GM10248 (cell line): ENCODE data around the gene TIPRL.
"Not testable (repeated sequence)": the region's sequence is repeated elsewhere in the genome, so short reads cannot be mapped to it uniquely, and the experiment has no call there.

Source experiments
- CTCF ChIA-PET: fragments of 300-600 bp; sonication (Branson Sonifier 250); formaldehyde crosslinking; extraction: SDS; loops from one replicate; lab custom pipeline; 2021; ENCODE audit warnings: antibody characterized with exemption; lab: Yijun Ruan, JAX
- POLR2A ChIA-PET: fragments of 350-650 bp; sonication (Branson Sonifier 250); formaldehyde crosslinking; extraction: SDS; loops from one replicate; lab custom pipeline; 2020; ENCODE audit warnings: antibody characterized with exemption; lab: Yijun Ruan, JAX
- DNase-seq: peaks from one replicate; pipeline ENCODE4 v3.0.0; 2012; ENCODE audit errors: extremely low spot score
- CTCF ChIP-seq: IDR thresholded peaks from 2 replicates; pipeline ENCODE4 v1.5.1; 2012; ENCODE audit warnings: mild to moderate bottlenecking, low read depth; ENCODE audit errors: extremely low read depth, missing control alignments, control extremely low read depth

Gene TIPRL

GRCh38 chr1:168167806-168168205, 11.0 kb upstream of the TIPRL start:
- ChIA-PET CTCF (interaction anchor here (0.9 to 3.1 kb wide), 3 partner anchors 22 to 84 kb away, joined by 3 to 20 read pairs (median 5); no protein-coding TSS in a partner anchor), POLR2A (no interaction called here)
- TF ChIP-seq CTCF: no peak
- no peak for DNase-seq

- POLR2A ChIA-PET: no interaction called here
- no peak for TF ChIP-seq CTCF
- no peak for DNase-seq
- CTCF ChIA-PET: interaction anchor here (1.2 kb wide), 1 partner anchor 10 kb away, joined by 4 read pairs; no protein-coding TSS in a partner anchor
Measured at GRCh38 chr1:168170564-168171508, 7.9 kb upstream of the TIPRL start.

DNA sequence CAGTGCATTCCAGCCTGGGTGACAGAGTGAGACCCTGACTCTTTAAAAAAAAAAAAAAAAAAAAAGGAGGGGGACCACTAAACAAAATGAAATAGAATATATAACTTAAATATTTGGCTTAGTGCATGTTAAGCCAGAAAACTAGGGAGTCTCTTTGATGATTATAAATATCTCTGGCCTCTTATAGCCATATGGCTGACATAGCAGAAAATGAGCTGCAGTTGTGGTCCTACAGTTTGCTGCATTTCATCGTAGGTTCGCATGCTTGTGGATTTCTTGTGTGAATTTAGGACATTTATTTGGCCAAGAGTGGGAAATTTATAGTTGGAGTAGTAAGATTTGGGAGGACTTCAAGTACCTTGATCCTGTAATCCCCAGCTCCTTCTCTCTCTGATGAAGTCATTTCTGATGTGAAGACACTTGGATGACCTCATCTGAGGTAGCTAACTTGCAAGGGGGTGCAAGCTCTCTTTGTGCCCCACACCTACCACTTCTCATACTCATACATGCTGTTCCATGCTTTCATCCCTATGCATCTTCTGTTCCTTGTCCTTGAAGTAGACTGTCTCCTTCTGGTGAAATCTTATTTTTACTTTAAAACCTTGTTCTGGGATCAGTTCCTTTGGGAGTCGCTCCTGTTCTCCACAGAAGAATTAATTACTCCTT, 6.4 kb upstream of the TIPRL start:
- POLR2A ChIA-PET: no interaction called here

DNA sequence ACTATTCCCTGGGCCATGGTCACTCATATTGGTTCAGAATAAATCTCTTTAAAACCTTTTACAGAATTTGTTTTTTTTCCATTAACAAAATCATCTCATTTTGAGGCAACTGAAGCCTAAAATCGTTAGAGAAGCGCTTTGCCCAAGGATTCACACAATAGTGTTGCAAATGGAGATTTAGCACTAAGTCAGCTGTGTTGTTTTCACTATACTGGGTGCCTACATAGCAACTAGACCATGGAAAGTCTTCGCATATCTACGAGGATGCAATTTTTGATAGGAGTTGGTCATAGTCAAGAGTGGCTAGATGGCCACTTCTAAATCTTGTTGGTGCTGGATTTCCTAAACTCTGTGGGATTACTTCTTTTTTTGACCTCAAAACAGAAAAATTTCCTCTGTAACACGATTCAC, 530 bp upstream of the TIPRL start:
- ChIA-PET CTCF (interaction anchor here (0.8 kb wide), 1 partner anchor 13 kb away, joined by 4 read pairs; no protein-coding TSS in a partner anchor), POLR2A (no interaction called here)
- no peak for DNase-seq
- no peak for TF ChIP-seq CTCF

More for the DNA sequence above, 6.4 kb upstream of the TIPRL start:
- DNase-seq: no peak
- TF ChIP-seq CTCF: no peak
- CTCF ChIA-PET: interaction anchor here (0.7 to 1.1 kb wide), 3 partner anchors 8 to 22 kb away, joined by 3 to 5 read pairs (median 3); no protein-coding TSS in a partner anchor

DNA sequence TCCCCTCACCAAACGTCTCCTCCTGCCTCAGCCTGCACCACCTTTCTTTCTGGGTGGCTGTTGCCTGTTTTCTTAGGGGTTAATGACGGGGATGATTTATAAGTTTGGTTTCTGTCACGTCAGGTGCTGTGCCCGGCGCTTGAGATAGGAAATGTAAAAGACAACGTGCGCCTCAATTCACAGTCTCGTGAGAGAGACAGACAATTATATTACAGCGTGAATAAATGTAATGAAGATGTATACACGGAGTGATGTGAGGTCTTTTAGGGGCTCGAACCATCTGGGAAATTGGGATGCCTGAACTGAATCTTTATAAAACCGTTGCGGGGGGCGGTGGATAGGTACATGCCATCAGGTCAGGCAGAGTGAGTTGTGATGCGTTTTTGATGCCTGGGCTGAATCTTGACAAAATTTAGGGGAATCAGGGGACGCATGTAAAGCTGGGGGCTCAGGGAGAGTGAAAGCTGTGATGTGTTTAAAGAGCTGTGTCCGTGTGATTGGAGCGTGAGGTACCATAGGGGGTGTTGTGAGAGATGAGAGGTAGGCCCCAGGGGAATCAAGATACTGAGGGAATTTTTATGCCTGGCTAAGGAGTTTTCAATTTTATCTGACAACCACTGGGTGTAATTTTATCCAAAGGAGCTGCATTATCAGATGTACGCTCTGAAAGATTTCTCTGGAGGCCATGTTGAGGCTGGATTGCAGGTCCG, 831 bp downstream of the TIPRL start:
- no peak for TF ChIP-seq CTCF
- ChIA-PET POLR2A (no interaction called here), CTCF (interaction anchor here (0.9 to 2.1 kb wide), 5 partner anchors 10 to 142 kb away, joined by 3 to 10 read pairs (median 3); no protein-coding TSS in a partner anchor)
- peak; percentile 30 for DNase-seq

- TF ChIP-seq CTCF: no peak
Measured at GRCh38 chr1:168180148-168180524, 1.4 kb downstream of the TIPRL start.

DNA sequence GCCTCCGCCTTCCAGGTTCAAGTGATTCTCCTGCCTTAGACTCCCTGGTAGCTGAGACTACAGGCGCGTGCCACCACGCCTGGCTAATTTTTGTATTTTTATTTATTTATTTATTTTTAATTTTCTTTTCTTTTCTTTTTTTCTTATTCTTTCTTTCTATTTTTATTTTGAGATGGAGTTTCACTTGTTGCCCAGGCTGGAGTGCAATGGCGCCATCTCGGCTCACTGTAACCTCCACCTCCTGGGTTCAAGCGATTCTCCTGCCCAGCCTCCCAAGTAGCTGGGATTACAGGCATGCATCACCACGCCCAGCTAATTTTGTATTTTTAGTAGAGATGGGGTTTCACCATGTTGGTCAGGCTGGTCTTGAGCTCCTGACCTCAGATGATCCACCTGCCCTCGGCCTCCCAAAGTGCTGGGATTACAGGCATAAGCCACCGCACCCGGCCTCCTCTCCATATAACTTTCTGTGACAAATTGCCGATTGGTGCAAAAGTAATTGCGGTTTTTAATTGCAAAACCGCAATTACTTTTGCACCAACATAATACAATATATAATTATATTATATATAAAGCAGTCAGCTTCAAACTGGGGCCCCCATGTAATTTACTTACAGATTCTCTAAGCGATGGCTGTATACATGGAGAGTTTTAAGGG, 2.4 kb downstream of the TIPRL start:
- DNase-seq, POLR2A ChIA-PET: not testable (repeated sequence)
- CTCF ChIA-PET: interaction anchor here (0.9 to 2.1 kb wide), 2 partner anchors 9 to 45 kb away, joined by 3 to 10 read pairs; no protein-coding TSS in a partner anchor

More at GRCh38 chr1:168180148-168180524, 1.4 kb downstream of the TIPRL start:
- no peak for DNase-seq
- ChIA-PET CTCF (interaction anchor here (1.0 to 2.1 kb wide), 4 partner anchors 10 to 142 kb away, joined by 3 to 10 read pairs (median 4); no protein-coding TSS in a partner anchor), POLR2A (no interaction called here)
